Gastroesophageal sphincter (tissue), 3 donors: Measurements from ENCODE around the gene DDI2.

Source experiments
- CTCF ChIP-seq, 4 experiments: fragments of 200-600 bp in 2 of 4; fragments of 450-650 bp in 2 of 4; sonication (generic) in 1 of 4; IDR thresholded peaks; one replicate each; pipeline ENCODE4 v1.5.1; 2017 to 2019; ENCODE audit warnings: antibody characterized with exemption in 4 of 4, mild to moderate bottlenecking in 2 of 4, moderate library complexity in 2 of 4
- EP300 ChIP-seq: sonication (generic); formaldehyde crosslinking; IDR thresholded peaks from one replicate; pipeline ENCODE4 v1.6.1; 2017; ENCODE audit warnings: antibody characterized with exemption, mild to moderate bottlenecking
- POLR2AphosphoS5 ChIP-seq: sonication (generic); formaldehyde crosslinking; IDR thresholded peaks from one replicate; pipeline ENCODE4 v1.6.1; 2017; ENCODE audit warnings: antibody characterized with exemption

GRCh38 chr1:15683345-15684039 lies 66.2 kb downstream of the DDI2 start:
- TF ChIP-seq CTCF (IDR thresholded peaks at IDR 0.05) (no peak), EP300 (no peak), POLR2AphosphoS5 (no peak)
